ENCODE results near the gene NCAM1.

The NCAM1 gene

GRCh38 chr11:113204280-113204679 is 243.1 kb downstream of the NCAM1 start:
- FAIRE-seq, result no peak

DNA sequence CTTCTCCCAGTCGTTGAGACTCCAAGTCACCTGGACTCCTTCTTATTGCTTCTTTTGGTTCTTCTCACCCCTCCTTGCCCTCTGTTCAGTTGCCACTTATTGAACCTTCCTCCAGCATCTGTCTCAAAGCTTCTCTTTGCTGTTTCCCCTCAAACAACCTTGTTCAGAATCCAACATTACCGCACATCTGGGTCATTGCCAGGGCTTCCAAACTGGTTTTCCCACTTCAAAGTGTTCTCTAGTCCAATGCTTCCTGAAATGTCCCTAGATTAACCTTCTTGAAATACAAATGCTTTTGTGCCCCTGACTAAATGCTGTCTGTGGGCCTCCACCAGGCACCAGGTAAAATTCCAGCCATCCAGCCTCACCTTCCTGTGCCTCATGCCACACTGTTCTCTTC is 252.3 kb downstream of the NCAM1 start:
- no peak for FAIRE-seq

DNA sequence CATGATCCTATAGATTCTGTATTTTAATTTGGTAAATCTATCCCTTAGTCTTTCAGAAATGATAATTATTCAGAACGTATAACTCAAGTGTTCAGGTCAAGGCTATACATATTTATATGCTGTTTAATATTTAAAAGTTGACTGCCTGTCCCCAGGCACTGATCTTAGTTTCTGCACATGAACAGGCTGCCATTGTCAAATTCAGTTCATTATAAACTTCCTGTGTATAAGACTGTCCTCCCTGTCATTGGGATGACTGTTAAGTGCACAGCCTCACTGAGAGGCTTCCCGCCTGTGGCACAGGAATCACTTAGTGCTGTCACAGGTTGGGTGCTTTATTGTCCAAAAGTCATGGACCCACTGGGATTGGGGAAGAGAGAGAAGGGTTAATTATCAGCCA is 261.0 kb downstream of the NCAM1 start:
- no peak for FAIRE-seq

- FAIRE-seq, result no peak
Measured at GRCh38 chr11:113234888-113235287, 273.7 kb downstream of the NCAM1 start.

GRCh38 chr11:113237261-113237660 is 276.0 kb downstream of the NCAM1 start:
- FAIRE-seq, result no peak

DNA sequence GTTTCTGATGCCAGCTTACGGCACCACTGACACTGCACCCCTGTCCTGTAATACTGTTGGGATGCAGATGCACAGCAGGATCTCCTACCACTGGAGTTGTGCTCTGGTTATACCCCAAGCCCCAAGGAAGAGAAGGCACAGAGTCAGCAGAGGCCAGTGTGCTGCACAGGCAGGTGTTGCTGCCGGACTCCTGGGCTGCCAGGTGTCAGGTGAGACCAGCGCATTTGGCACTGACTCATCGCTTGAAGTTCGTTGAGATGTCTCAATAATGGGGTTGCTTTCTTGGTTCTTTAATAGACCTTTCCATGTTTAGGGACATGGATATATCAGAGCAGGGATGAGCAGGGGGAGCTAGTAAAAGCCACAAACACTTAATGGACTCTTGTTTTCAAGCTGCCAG is 277.5 kb downstream of the NCAM1 start:
- no peak for FAIRE-seq

DNA sequence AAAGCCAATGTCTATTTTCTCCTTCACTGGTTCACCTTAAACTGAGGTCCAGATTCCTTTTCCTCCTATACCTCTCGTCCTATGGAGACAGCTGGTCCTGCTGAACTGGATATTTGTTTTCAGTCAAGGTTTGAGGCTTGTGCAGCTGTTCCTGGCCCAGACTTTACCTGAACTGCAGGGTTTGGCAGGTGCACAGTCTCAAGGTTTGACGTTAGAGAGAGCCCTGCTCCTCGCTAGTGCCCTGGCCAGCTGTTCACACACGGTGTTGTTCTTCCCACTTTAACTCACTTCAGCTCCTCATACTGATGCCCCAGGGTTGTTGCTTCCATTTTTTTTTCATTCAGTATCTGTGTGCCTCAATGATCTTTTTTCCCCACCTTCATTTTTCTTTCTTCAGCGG is 279.2 kb downstream of the NCAM1 start:
- FAIRE-seq, result no peak

- FAIRE-seq, result no peak
Measured at GRCh38 chr11:113240790-113241635, 279.8 kb downstream of the NCAM1 start.

- no peak for FAIRE-seq
Measured at GRCh38 chr11:113241636-113242054, 280.4 kb downstream of the NCAM1 start.

DNA sequence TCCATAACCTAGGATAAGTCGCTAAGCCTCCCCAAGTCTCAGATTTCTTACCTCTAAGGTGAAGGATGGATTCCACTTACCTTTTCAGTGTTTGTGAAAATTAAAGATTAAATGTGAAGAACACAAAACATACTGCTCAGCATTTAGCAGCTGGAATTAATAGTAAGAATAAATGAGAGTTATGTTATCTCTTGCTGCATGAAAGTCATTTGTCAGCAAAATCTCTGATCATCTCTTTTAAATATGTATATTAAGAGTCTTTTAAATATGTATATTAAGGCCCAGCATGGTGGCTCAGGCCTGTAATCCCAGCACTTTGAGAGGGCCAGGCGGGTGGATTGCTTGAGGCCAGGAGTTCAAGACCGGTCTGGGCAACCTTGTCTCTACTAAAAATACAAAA is 280.8 kb downstream of the NCAM1 start:
- FAIRE-seq, result no peak

GRCh38 chr11:113242767-113243397 is 281.7 kb downstream of the NCAM1 start:
- FAIRE-seq, result no peak

GRCh38 chr11:113243696-113244095 is 282.5 kb downstream of the NCAM1 start:
- no peak for FAIRE-seq

DNA sequence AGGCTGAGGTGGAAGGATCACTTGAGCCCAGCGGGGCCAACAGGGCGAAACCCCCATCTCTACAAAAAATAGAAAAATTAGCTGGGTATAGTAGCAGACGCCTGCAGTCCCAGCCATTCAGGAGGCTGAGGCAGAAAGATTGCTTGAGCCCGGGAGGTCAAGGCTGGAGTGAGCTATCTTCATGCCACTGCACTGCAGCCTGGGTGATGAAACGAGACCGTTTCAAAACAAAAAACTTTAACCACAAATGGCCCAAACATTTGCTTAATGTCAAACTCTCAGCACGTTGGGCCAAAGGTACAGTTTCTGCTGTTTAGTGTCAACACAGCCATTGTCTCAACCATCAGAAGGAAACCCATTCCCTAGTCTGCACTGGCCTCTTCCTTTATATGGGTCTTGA is 284.0 kb downstream of the NCAM1 start:
- FAIRE-seq, result no peak

DNA sequence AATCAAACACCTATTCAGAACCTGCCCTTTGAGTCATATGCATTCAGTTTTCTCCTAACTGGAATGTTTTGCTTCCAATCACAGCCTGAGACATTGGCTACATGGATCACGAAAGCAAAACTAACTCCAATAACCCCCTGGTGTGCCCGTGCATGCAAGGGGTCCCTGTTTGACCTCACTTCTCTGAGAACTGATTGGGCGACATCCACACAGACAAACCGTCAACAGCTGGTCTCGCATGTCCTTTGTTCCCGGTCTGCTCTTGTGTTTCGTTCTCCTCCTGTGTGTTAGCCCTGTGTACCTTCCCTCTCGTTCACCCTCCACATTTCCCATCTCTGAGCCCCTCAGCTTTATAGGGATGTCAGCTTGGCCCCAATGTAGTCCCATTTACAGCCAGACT is 286.0 kb downstream of the NCAM1 start:
- FAIRE-seq, result no peak

DNA sequence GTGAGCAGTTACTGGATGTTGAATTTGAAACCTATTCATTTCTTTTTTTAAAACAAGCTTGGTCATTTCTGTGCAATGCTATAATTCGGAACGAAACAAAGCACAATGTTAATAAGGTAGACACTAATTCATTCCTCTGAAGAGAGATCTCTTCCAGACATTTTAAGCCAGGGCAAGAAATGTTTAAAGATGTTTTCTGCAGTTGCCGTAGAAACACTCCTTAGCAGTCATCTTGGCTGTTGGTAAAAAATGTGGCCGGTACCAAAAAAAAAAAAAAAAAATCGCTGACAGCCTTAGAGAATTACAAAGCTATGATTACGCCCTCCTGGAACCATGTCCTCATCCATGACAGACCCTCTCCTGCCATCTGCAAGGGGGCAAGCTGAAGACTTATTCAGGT is 286.7 kb downstream of the NCAM1 start:
- no peak for FAIRE-seq

DNA sequence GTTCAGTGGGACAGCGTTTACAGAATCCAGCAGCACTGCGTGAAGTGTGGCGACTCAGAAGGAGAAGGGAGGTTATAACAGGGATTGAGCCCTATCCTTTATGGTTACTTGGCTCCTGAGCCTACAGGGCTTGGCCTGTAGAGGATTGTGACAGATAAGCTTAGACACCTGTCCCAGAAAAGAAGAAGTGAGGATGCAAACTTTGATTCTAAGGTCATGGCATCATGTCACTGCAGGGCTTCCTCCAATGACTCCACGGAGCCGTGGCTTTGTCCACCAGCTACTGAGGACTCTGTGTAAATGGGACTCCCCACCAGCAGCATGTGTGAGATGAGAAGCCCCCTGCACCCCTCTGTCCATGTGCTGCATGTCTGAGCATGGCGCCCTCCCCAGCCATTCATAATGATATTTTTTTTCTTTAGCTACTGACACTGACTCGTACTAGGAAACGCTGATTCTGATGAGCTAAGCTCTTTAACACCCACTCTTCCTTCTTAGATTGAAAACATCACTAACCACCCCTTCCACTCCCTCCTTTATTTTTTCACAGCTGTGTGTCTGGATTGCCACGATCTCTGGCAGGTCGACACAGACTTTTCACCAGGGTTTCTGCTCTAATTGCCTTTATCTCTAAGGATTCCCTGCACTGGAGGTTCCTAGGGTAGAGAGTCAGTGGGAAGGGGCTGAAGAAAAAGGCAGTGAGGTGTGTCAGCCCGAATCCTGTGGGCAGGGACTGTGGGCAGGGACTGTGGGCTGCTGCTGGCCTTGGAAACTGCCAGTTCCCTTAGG is 287.7 kb downstream of the NCAM1 start:
- FAIRE-seq, result no peak

- FAIRE-seq, result no peak
Measured at GRCh38 chr11:113249491-113249763, 288.2 kb downstream of the NCAM1 start.

- no peak for FAIRE-seq
Measured at GRCh38 chr11:113249786-113250185, 288.6 kb downstream of the NCAM1 start.

DNA sequence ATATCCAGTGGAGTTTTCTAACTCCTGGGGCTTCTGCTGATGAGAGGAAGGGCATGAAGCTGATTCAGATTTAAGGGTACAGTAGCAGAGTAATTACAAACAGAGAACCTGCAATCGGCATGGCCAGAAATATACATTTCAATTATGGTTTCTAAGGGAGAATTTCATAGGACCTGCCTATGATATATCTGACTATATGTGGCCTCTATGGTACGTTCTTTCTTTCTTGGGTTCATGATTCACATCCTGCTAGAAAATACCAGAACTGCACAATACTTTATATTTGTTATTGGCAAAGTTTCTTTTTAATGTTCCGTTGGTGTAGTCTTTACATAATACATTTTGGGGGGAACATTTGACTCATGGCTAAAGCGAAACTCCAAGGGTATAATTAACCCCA is 290.1 kb downstream of the NCAM1 start:
- no peak for FAIRE-seq

DNA sequence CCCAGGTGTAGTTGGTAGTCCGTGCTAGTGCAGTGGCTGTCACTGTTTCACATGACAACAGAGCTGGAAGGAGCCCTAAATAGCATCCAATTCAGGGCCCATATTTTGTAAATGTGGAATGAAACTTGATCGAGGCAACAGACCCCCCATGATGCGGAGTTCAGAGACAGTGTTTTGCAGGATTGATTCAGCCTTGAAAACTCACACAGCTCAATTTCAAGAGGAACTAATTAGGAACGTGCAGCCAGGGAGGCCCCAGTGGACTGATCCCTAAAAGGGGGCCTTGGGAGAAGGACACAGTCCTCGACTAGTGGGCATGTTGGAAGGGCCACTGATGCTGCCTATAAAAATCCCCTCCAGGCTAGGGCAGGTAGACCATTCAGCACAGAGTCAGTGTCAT is 292.2 kb downstream of the NCAM1 start:
- no peak for FAIRE-seq

- FAIRE-seq, result no peak
Measured at GRCh38 chr11:113255096-113255495, 293.9 kb downstream of the NCAM1 start.

DNA sequence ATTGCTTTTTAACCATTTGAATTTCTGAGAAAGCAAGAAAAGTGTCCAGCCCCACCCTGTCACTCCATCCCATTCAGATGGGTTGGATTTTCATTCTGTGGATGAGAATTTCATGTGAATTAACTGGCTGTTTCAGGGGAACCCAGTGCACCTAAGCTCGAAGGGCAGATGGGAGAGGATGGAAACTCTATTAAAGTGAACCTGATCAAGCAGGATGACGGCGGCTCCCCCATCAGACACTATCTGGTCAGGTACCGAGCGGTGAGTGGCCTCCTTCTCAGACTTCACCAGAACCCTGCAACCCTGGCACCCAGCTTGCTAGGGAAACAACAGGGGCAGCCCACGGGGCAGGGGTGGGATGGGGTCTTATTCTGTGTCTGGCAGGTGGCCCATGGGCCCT is 294.5 kb downstream of the NCAM1 start:
- FAIRE-seq, result no peak

DNA sequence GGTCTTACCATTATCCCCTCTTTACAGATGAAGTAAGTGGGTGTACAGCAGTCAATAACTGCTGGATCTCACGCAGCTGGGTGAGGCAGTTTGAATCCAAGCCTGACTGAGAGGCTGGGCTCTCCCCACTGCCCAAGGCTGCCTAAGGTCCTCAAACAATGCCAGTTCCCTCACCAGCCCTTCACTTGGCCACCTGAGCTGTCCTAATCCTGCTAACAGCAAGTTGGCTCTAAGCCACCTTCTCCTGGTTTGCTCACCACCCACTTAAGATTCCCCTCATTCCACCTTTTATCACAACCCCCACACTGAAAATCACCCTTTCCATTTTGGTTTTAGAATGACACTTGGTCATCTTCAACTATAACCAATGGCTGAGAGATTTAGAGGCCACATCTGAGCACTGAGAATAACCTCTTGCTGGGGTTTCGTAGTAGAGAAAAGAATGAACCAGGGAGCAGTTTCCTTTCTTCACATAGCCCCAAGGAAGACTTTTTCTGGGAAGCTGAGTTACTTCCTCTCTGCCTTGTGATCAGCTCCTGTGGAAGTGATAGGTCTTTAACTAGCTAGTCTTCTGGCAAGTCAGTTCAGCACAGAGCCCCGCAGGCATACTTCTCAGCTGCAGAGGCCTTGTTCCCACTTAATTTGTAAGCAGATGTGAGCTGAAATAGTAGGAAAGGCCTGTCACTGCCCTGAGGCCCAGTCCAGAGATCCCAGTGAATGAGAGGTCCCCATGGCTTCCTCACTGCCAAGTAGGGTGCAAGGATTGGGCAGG is 295.4 kb downstream of the NCAM1 start:
- FAIRE-seq, result no peak
